Endometrium (tissue), 2 donors: ENCODE measurements around the gene RPL7A.

Experiments
- FAIRE-seq: peaks from 2 replicates; lab custom pipeline; 2012; peaks lifted over from hg19 to GRCh38; lab: Jason Lieb, UNC
- donor health status: control.
- donor health status: control.

Gene RPL7A

GRCh38 chr9:133348718-133349573 is 928 bp downstream of the RPL7A start:
- no peak for FAIRE-seq

- no peak for FAIRE-seq
These were observed 2.1 kb downstream of the RPL7A start for GRCh38 chr9:133349965-133350616.

- FAIRE-seq = no peak
These were observed 3.5 kb downstream of the RPL7A start for GRCh38 chr9:133351526-133351907.

GRCh38 chr9:133351908-133352634 is 4.1 kb downstream of the RPL7A start:
- FAIRE-seq = no peak

- FAIRE-seq = no peak
These were observed 4.8 kb downstream of the RPL7A start for GRCh38 chr9:133352635-133353340.

GRCh38 chr9:133353548-133353947 is 5.5 kb downstream of the RPL7A start:
- FAIRE-seq = no peak

- no peak for FAIRE-seq
These were observed 6.7 kb downstream of the RPL7A start for GRCh38 chr9:133354766-133355165.

GRCh38 chr9:133355881-133356357 is 7.9 kb downstream of the RPL7A start:
- no peak for FAIRE-seq

GRCh38 chr9:133356391-133357091 is 8.5 kb downstream of the RPL7A start, which contains the start of the genes SURF1 and SURF2:
Gene SURF1, minus strand, starts transcription at chr9:133356487. Its CDS starts 34 bp downstream, at chr9:133356453.
Gene SURF2, plus strand, starts transcription at chr9:133356550. Its CDS starts 43 bp downstream, at chr9:133356593.
- FAIRE-seq = no peak

GRCh38 chr9:133357656-133358055 is 9.6 kb downstream of the RPL7A start:
- no peak for FAIRE-seq

- no peak for FAIRE-seq
These were observed 11.6 kb downstream of the RPL7A start for GRCh38 chr9:133359399-133360175.

- FAIRE-seq = no peak
These were observed 12.7 kb downstream of the RPL7A start for GRCh38 chr9:133360400-133361393.

- FAIRE-seq = no peak
These were observed 13.6 kb downstream of the RPL7A start for GRCh38 chr9:133361507-133362092.

GRCh38 chr9:133362359-133363044 is 14.5 kb downstream of the RPL7A start:
- FAIRE-seq = no peak

GRCh38 chr9:133366435-133366834 is 18.4 kb downstream of the RPL7A start:
- no peak for FAIRE-seq

- FAIRE-seq = no peak
These were observed 19.2 kb downstream of the RPL7A start for GRCh38 chr9:133367221-133367620.

GRCh38 chr9:133367778-133368177 is 19.8 kb downstream of the RPL7A start:
- no peak for FAIRE-seq

- FAIRE-seq = no peak
These were observed 20.3 kb downstream of the RPL7A start for GRCh38 chr9:133368249-133368881.
